AG10803 (cell line): Measurements from ENCODE around the gene ASCC1.

Source experiments
- DNase-seq: peaks from one replicate; pipeline ENCODE4 v3.0.0; 2010; ENCODE audit warnings: low read depth
- H3K4me3 ChIP-seq: 2 replicates; pipeline ENCODE4 v1.5.1; 2011; ENCODE audit warnings: mild to moderate bottlenecking, low read length, control low read depth
- TF ChIP-seq, protein P1 (sequence below): conservative IDR thresholded peaks from 2 replicates; pipeline ENCODE4 v1.5.1; 2011; ENCODE audit warnings: mild to moderate bottlenecking, low read length, control low read depth, inconsistent platforms

Gene ASCC1

DNA sequence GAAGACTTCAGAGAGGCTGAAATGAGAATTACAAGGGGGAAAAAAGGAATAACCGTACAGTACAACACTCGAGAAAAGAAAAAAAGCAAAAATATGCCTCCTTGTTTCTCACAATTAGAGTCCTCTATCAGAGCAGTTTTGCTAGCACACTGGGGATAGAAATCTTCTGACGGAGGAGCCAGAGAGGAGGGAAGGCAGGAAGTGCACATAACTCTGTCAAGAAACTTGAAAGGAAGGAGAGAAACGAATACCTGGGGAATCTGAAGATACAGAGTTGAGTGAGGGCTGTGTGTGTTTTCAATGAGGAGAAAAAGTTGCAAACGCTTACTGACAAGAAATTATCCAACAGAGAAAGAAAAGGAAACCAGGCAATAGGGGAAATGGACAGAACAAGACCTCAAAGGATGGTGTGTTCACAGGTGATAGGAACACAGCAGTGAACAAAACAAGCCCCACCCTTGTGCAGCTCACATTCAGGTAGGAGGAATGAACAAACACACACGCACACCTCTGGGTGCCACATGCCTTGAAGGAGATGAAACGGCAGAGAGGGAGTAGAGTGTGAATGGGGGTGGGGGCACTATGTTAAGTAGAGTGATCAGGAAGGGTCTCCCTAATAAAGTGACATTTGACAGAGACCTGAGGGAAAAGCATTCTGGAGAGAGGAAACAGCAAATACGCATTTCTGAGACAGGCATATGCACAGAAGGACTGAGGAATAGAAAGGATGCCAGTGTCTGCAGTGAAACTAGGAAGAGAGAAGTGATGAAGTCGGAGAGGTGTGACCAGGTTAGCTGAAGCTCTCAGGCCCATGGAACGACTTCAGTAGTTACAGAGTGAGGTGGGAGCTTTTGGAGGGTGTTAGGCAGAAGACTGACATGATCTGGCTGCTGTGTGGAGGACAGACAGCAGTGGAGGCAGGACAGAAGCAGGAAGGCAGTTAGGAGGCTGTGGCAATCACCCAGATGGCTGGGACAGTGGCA, 81.0 kb downstream of the ASCC1 start:
- H3K4me3 ChIP-seq = no peak overlapping the region

DNA sequence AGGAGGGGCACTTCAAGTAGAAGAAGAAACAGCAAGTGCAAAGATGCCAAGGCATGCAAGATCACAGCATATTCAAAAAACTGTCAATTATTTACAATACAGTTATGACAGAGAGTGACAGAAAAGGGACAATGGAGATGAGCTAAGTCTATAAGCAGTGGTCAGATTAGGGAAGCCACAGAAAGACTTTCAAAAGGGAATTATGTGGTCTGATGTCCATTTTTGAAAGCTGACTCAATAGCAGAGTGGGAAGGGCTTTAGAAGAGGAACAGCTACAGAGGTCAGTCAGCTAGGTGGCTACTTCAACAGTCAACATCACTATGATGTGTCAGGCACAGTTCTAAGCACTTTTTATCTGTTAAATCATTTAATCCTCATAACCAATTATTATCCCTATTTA, 82.6 kb downstream of the ASCC1 start:
- DNase-seq = peak; percentile 62
- TF ChIP-seq, protein P1, sequence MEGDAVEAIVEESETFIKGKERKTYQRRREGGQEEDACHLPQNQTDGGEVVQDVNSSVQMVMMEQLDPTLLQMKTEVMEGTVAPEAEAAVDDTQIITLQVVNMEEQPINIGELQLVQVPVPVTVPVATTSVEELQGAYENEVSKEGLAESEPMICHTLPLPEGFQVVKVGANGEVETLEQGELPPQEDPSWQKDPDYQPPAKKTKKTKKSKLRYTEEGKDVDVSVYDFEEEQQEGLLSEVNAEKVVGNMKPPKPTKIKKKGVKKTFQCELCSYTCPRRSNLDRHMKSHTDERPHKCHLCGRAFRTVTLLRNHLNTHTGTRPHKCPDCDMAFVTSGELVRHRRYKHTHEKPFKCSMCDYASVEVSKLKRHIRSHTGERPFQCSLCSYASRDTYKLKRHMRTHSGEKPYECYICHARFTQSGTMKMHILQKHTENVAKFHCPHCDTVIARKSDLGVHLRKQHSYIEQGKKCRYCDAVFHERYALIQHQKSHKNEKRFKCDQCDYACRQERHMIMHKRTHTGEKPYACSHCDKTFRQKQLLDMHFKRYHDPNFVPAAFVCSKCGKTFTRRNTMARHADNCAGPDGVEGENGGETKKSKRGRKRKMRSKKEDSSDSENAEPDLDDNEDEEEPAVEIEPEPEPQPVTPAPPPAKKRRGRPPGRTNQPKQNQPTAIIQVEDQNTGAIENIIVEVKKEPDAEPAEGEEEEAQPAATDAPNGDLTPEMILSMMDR = no peak
- no peak overlapping the region for H3K4me3 ChIP-seq

More for the DNA sequence above, 81.0 kb downstream of the ASCC1 start:
- TF ChIP-seq, protein P1 = no peak
- no peak for DNase-seq

DNA sequence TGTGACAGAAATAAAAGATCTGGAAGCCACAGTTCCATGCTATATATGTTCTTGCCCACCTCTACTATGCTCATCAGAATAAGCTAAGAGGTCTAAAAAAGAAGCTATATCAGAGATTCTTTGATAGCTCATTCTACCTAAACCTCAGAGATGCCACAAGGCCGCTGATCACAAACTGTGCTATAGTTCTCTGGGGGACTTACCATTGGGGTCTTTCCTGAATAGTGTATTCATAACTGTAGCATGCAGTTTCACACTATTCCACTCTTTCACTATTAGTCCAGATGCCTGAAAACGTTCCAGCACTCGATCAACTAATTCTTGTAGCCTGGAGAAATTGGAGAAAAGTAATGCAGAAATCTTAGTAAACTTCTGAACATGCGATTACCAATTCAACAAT, 83.2 kb downstream of the ASCC1 start:
- TF ChIP-seq, protein P1 = no peak

DNA sequence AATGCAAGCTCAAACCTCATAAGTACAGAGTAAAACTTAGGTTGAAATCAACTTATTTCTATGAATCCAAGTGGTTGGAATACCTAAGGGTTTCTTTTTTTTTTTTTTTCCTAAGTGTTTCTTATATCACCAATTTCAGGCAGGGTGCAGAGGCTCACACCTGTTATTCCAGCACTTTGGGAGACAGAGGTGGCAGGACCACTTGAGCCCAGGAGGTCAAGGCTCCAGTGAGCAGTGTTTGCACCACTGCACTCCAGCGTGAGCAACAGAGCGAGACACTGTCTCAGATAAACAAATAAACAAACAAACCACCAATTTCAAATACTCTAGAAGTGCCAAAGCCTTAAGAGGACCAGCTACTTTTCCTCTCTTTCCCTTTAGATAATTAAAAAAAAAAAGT, 88.5 kb downstream of the ASCC1 start:
- TF ChIP-seq, protein P1 = no peak
- H3K4me3 ChIP-seq = no peak overlapping the region
- no peak for DNase-seq

More for the DNA sequence above, 83.2 kb downstream of the ASCC1 start:
- no peak overlapping the region for H3K4me3 ChIP-seq
- no peak for DNase-seq

DNA sequence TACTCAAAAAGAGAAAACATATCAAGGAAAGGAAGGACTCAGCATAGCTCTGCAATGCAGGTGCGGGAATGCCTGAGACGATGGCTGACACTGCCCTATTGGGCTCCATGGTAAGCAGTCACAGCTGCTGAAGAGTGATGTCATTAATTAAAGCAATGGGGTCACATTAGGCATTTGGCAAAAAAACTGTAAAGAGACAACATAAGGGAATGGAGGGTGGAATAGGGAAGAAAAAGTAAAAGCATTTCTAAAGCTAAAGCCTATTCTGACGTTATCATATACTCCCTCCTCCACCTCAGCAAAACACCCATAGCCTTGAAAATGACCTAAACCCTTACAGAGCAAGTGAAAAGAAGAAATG, 89.2 kb downstream of the ASCC1 start:
- DNase-seq = no peak
- H3K4me3 ChIP-seq = no peak overlapping the region
- TF ChIP-seq, protein P1 = no peak

DNA sequence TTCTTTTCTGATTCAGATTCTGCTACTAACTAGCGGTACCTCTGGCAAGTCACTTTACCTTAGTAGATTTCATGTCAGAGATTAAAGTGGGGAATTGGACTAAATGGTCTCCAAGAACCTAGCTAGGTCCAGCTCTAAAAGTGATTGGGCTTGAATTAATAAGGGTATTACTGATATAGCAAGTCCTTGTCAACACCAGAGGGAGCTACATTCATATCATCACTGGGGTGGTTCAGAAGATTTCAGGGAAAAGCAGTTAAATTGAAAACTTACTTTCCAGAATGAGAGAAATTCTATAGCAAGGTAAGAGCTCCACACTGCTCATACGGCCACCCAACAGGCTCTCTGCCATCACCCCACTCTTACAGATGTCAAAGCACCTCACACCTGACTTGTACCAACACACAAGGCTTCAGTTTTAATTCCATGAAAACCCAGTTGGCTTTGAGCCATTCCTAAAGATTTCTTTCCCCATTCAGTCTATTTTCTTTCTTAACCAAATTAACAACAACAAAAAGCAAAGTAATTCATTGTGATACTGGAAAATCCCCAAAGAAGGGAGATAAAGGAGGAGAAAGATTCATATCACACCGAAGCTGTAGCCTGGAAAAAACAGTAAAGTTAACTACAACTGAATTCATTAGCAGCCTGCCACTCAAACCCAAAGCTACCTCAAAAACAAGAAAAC, 89.7 kb downstream of the ASCC1 start:
- H3K4me3 ChIP-seq = no peak overlapping the region
- TF ChIP-seq, protein P1 = peak; percentile 58
- DNase-seq = peak; percentile 62
